ENCODE data around the gene KDM4C. TPM values are rescaled to one million over a fixed set of nuclear protein-coding genes. Genes with fewer than 3 reads are reported as not detected.

Gene KDM4C
- total RNA-seq, 5 donors from 2014 or later (not counting 1 experiment from before 2014, with no cell fraction given), result 66.4 to 107 (median 76.0) TPM

GRCh38 chr9:6924149-6924548, 166.4 kb downstream of the KDM4C start:
- DNase-seq (no peak), ATAC-seq (replicated peaks in 1 of 4) (no peak)
- Mint-ChIP-seq H3K4me1 (peaks cover 59 to 68% (median 66%) of the 10 kb centered on the region in 3 donors), H3K27ac (no peak overlapping the region), H3K9me3 (no peaks in the 10 kb centered on the region), H3K36me3 (peaks cover 51% of the 10 kb centered on the region), H3K27me3 (no peaks in the 10 kb centered on the region), H3K4me3 (no peak overlapping the region)
- CTCF ChIA-PET, result no interaction called here
- H3K9me3 ChIP-seq, result no peaks in the 10 kb centered on the region
- H3K27me3 ChIP-seq (replicated peaks in 1 of 2; ENCODE audit: control insufficient read depth in 2 of 2, extremely low read depth in 1 of 2, insufficient read depth in 2 of 2, low read length in 1 of 2), result no peaks in the 10 kb centered on the region
- no peak overlapping the region for H3K4me3 ChIP-seq (ENCODE audit: control insufficient read depth in 1 of 2, extremely low read depth in 1 of 2, low read length in 1 of 2)
- peaks cover 0 to 9% of the 10 kb centered on the region in 2 donors for H3K36me3 ChIP-seq (ENCODE audit: control insufficient read depth in 2 of 2, extremely low read depth in 1 of 2, insufficient read depth in 1 of 2, low read length in 1 of 2)
- POLR2A ChIA-PET, result no interaction called here
- 83% methylated on average over 3 of the region's 3 CpGs for WGBS (ENCODE audit: insufficient coverage)
- peaks cover 0 to 3% of the 10 kb centered on the region in 2 experiments for H3K4me1 ChIP-seq (ENCODE audit: control insufficient read depth in 1 of 2, extremely low read depth in 1 of 2, insufficient read depth in 2 of 2, low read length in 2 of 2)
- H3K27ac ChIP-seq (ENCODE audit: low read length), result no peak overlapping the region

GRCh38 chr9:6924988-6925563, 167.3 kb downstream of the KDM4C start:
- Histone ChIP-seq H3K27me3 (replicated peaks in 1 of 2; ENCODE audit: control insufficient read depth in 2 of 2, extremely low read depth in 1 of 2, insufficient read depth in 2 of 2, low read length in 1 of 2) (no peaks in the 10 kb centered on the region), H3K36me3 (ENCODE audit: control insufficient read depth in 2 of 2, extremely low read depth in 1 of 2, insufficient read depth in 1 of 2, low read length in 1 of 2) (peaks cover 0 to 11% of the 10 kb centered on the region in 2 donors), H3K4me1 (ENCODE audit: control insufficient read depth in 1 of 2, extremely low read depth in 1 of 2, insufficient read depth in 2 of 2, low read length in 2 of 2) (peaks cover 0 to 3% of the 10 kb centered on the region in 2 experiments), H3K9me3 (no peaks in the 10 kb centered on the region), H3K27ac (ENCODE audit: low read length) (no peak overlapping the region), H3K4me3 (ENCODE audit: control insufficient read depth in 1 of 2, extremely low read depth in 1 of 2, low read length in 1 of 2) (no peak overlapping the region)
- Mint-ChIP-seq H3K36me3 (peaks cover 51% of the 10 kb centered on the region), H3K9me3 (no peaks in the 10 kb centered on the region), H3K4me3 (no peak overlapping the region), H3K27me3 (no peaks in the 10 kb centered on the region), H3K27ac (no peak overlapping the region), H3K4me1 (peaks cover 58 to 67% (median 60%) of the 10 kb centered on the region in 3 donors)
- no peak for ATAC-seq (replicated peaks in 1 of 4)
- WGBS (ENCODE audit: insufficient coverage), result 98% methylated on average over 5 of the region's 8 CpGs
- ChIA-PET POLR2A (no interaction called here), CTCF (no interaction called here)
- no peak for DNase-seq

GRCh38 chr9:6925836-6926235, 168.1 kb downstream of the KDM4C start:
- Mint-ChIP-seq H3K27ac (peak overlapping the region in 1 of 2 donors; percentile 13), H3K9me3 (no peaks in the 10 kb centered on the region), H3K36me3 (peaks cover 47% of the 10 kb centered on the region), H3K4me1 (peaks cover 58 to 65% (median 58%) of the 10 kb centered on the region in 3 donors), H3K27me3 (no peaks in the 10 kb centered on the region), H3K4me3 (no peak overlapping the region)
- Histone ChIP-seq H3K9me3 (no peaks in the 10 kb centered on the region), H3K4me1 (ENCODE audit: control insufficient read depth in 1 of 2, extremely low read depth in 1 of 2, insufficient read depth in 2 of 2, low read length in 2 of 2) (peaks cover 0 to 3% of the 10 kb centered on the region in 2 experiments), H3K36me3 (ENCODE audit: control insufficient read depth in 2 of 2, extremely low read depth in 1 of 2, insufficient read depth in 1 of 2, low read length in 1 of 2) (peaks cover 0 to 13% of the 10 kb centered on the region in 2 donors), H3K27me3 (replicated peaks in 1 of 2; ENCODE audit: control insufficient read depth in 2 of 2, extremely low read depth in 1 of 2, insufficient read depth in 2 of 2, low read length in 1 of 2) (no peaks in the 10 kb centered on the region), H3K27ac (ENCODE audit: low read length) (no peak overlapping the region), H3K4me3 (ENCODE audit: control insufficient read depth in 1 of 2, extremely low read depth in 1 of 2, low read length in 1 of 2) (no peak overlapping the region)
- no peak for ATAC-seq (replicated peaks in 1 of 4)
- DNase-seq, result no peak
- CTCF ChIA-PET, result interaction anchor here in 1 of 2 donors (0.7 kb wide), 1 partner anchor 18 kb away, joined by 4 read pairs; no protein-coding TSS in a partner anchor
- POLR2A ChIA-PET, result no interaction called here
- WGBS (ENCODE audit: insufficient coverage), result 100% methylated on average over 11 of the region's 12 CpGs

- Histone ChIP-seq H3K27ac (ENCODE audit: low read length) (no peak overlapping the region), H3K4me3 (ENCODE audit: control insufficient read depth in 1 of 2, extremely low read depth in 1 of 2, low read length in 1 of 2) (no peak overlapping the region), H3K27me3 (replicated peaks in 1 of 2; ENCODE audit: control insufficient read depth in 2 of 2, extremely low read depth in 1 of 2, insufficient read depth in 2 of 2, low read length in 1 of 2) (no peaks in the 10 kb centered on the region), H3K36me3 (ENCODE audit: control insufficient read depth in 2 of 2, extremely low read depth in 1 of 2, insufficient read depth in 1 of 2, low read length in 1 of 2) (peaks cover 0 to 10% of the 10 kb centered on the region in 2 donors), H3K9me3 (no peaks in the 10 kb centered on the region), H3K4me1 (ENCODE audit: control insufficient read depth in 1 of 2, extremely low read depth in 1 of 2, insufficient read depth in 2 of 2, low read length in 2 of 2) (peaks cover 0 to 3% of the 10 kb centered on the region in 2 experiments)
- 87% methylated on average over 2 of the region's 4 CpGs for WGBS (ENCODE audit: insufficient coverage)
- Mint-ChIP-seq H3K36me3 (peaks cover 41% of the 10 kb centered on the region), H3K4me1 (peaks cover 54 to 62% (median 57%) of the 10 kb centered on the region in 3 donors), H3K4me3 (no peak overlapping the region), H3K27me3 (no peaks in the 10 kb centered on the region), H3K27ac (no peak overlapping the region), H3K9me3 (no peaks in the 10 kb centered on the region)
- DNase-seq (no peak), ATAC-seq (replicated peaks in 1 of 4) (no peak)
- ChIA-PET CTCF (interaction anchor here in 1 of 2 donors (0.7 kb wide), 1 partner anchor 18 kb away, joined by 4 read pairs; no protein-coding TSS in a partner anchor), POLR2A (no interaction called here)
Observed at GRCh38 chr9:6926436-6926835, 168.7 kb downstream of the KDM4C start.

DNA sequence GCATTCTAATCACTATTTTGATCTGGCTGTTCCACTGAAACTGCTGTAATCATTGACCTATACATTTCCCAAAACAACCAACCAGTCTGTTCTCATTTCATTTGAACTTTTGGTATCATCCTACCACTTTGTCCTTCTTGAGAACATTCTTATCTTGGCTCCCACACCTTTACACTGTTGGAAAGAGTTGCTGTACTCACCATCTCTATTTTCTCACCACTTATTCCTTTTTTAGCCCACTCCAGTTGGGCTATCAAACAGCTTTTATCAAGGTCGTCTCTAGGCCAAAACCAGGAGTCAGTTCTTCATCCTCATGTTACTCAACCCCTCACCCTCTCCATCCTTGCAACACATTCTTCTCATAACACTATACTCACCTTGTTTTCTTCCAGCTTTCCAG, 170.1 kb downstream of the KDM4C start:
- H3K36me3 ChIP-seq (ENCODE audit: control insufficient read depth in 2 of 2, extremely low read depth in 1 of 2, insufficient read depth in 1 of 2, low read length in 1 of 2), result peaks cover 0 to 11% of the 10 kb centered on the region in 2 donors
- no peaks in the 10 kb centered on the region for H3K9me3 ChIP-seq
- peaks cover 40% of the 10 kb centered on the region for H3K36me3 Mint-ChIP-seq
- H3K27me3 Mint-ChIP-seq, result no peaks in the 10 kb centered on the region
- ChIA-PET POLR2A (no interaction called here), CTCF (no interaction called here)
- H3K4me3 Mint-ChIP-seq, result no peak overlapping the region
- no peaks in the 10 kb centered on the region for H3K4me1 ChIP-seq (ENCODE audit: control insufficient read depth in 1 of 2, extremely low read depth in 1 of 2, insufficient read depth in 2 of 2, low read length in 2 of 2)
- DNase-seq (no peak), ATAC-seq (replicated peaks in 1 of 4) (no peak)
- H3K27ac Mint-ChIP-seq, result no peak overlapping the region
- 100% methylated on average over 1 of the region's 1 CpG for WGBS (ENCODE audit: insufficient coverage)
- peaks cover 44 to 52% (median 51%) of the 10 kb centered on the region in 3 donors for H3K4me1 Mint-ChIP-seq
- no peak overlapping the region for H3K27ac ChIP-seq (ENCODE audit: low read length)
- no peaks in the 10 kb centered on the region for H3K9me3 Mint-ChIP-seq
- no peak overlapping the region for H3K4me3 ChIP-seq (ENCODE audit: control insufficient read depth in 1 of 2, extremely low read depth in 1 of 2, low read length in 1 of 2)
- H3K27me3 ChIP-seq (replicated peaks in 1 of 2; ENCODE audit: control insufficient read depth in 2 of 2, extremely low read depth in 1 of 2, insufficient read depth in 2 of 2, low read length in 1 of 2), result no peaks in the 10 kb centered on the region

DNA sequence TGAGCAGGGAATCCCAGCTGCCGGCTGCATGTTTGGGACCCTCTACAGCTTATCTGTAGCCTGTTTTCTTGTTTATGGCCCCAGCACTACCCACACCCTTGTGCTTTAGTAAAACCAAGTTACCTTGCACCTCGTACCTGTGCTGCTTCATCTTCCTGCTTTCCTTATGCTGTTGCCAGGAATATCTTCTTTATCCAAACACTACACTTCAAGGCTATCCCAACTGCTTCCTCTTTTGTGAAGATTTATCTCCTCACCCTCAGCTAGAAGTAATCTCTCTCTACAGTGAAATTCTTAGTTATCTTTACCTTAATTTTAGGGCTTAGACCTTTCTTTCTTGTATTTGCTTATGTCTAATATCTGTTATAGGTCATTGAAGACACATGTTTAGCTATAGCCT, 171.1 kb downstream of the KDM4C start:
- H3K4me3 ChIP-seq (ENCODE audit: control insufficient read depth in 1 of 2, extremely low read depth in 1 of 2, low read length in 1 of 2), result no peak overlapping the region
- peaks cover 0 to 11% of the 10 kb centered on the region in 2 donors for H3K36me3 ChIP-seq (ENCODE audit: control insufficient read depth in 2 of 2, extremely low read depth in 1 of 2, insufficient read depth in 1 of 2, low read length in 1 of 2)
- ChIA-PET POLR2A (no interaction called here), CTCF (no interaction called here)
- 100% methylated on average over 2 of the region's 2 CpGs for WGBS (ENCODE audit: insufficient coverage)
- H3K27me3 ChIP-seq (replicated peaks in 1 of 2; ENCODE audit: control insufficient read depth in 2 of 2, extremely low read depth in 1 of 2, insufficient read depth in 2 of 2, low read length in 1 of 2), result no peaks in the 10 kb centered on the region
- H3K4me3 Mint-ChIP-seq, result no peak overlapping the region
- H3K9me3 Mint-ChIP-seq, result peaks cover 0 to 4% (median 0%) of the 10 kb centered on the region in 3 donors
- no peak for ATAC-seq (replicated peaks in 1 of 4)
- no peak for DNase-seq
- H3K27ac ChIP-seq (ENCODE audit: low read length), result no peak overlapping the region
- peaks cover 38% of the 10 kb centered on the region for H3K36me3 Mint-ChIP-seq
- H3K4me1 Mint-ChIP-seq, result peaks cover 42 to 49% (median 44%) of the 10 kb centered on the region in 3 donors
- H3K9me3 ChIP-seq, result no peaks in the 10 kb centered on the region
- no peak overlapping the region for H3K27ac Mint-ChIP-seq
- H3K4me1 ChIP-seq (ENCODE audit: control insufficient read depth in 1 of 2, extremely low read depth in 1 of 2, insufficient read depth in 2 of 2, low read length in 2 of 2), result no peaks in the 10 kb centered on the region
- H3K27me3 Mint-ChIP-seq, result no peaks in the 10 kb centered on the region

Measured in T-cell (primary cell).